ENCODE results near the gene TMEM123. TPM values are rescaled to one million over a fixed set of nuclear protein-coding genes. Genes with fewer than 3 reads are reported as not detected.

The TMEM123 gene
- total and polyA plus RNA-seq, 2 of the 13 experiments (the other 11 are each of a cell fraction or from before 2014, with no cell fraction given): 365 to 2,761 TPM

- TF ChIP-seq SMAD3 (CRISPR knock-in tag; IDR thresholded peaks at IDR 0.05) (peak; percentile 37; the same call in 1 of the 2 replicates), HNRNPUL1 (IDR thresholded peaks at IDR 0.05; ENCODE audit: low read depth, low read length) (no peak), ZNF33B (CRISPR knock-in tag; IDR thresholded peaks at IDR 0.05) (no peak), ZBTB40 (IDR thresholded peaks at IDR 0.05) (no peak), ZBTB40 (CRISPR knock-in tag; IDR thresholded peaks at IDR 0.05) (no peak), ZNF670 (CRISPR knock-in tag; IDR thresholded peaks at IDR 0.05; ENCODE audit: borderline replicate concordance) (no peak), LCORL (IDR thresholded peaks at IDR 0.05) (peak; percentile 87), LCORL (CRISPR knock-in tag; IDR thresholded peaks at IDR 0.05) (no peak), ZNF503 (CRISPR knock-in tag; IDR thresholded peaks at IDR 0.05) (peak; percentile 66; the same call in 1 of the 2 replicates), ZFP62 (CRISPR knock-in tag; IDR thresholded peaks at IDR 0.05) (no peak), ESRRA (CRISPR knock-in tag; IDR thresholded peaks at IDR 0.05; ENCODE audit: low read depth) (peak; percentile 60), CSRNP1 (CRISPR knock-in tag; IDR thresholded peaks at IDR 0.05) (no peak), ZBTB49 (CRISPR knock-in tag; IDR thresholded peaks at IDR 0.05; ENCODE audit: borderline replicate concordance) (no peak), ZNF850 (CRISPR knock-in tag; conservative IDR thresholded peaks at IDR 0.05) (no peak)
These were observed 694 bp downstream of the TMEM123 start (continued) for GRCh38 chr11:102451681-102452460.

Measured in HepG2 (cell line).